ENCODE results near the gene THPO. TPM values are rescaled to one million over a fixed set of nuclear protein-coding genes. Genes with fewer than 3 reads are reported as not detected.

THPO gene
- total RNA-seq, 1 donor from 2014 or later, result not detected

GRCh38 chr3:184332370-184333090 lies 45.5 kb downstream of the THPO start:
- Mint-ChIP-seq H3K27ac (ENCODE audit: unreplicated experiment) (peak overlapping the region; percentile 97), H3K4me3 (ENCODE audit: unreplicated experiment) (no peak overlapping the region), H3K36me3 (ENCODE audit: low read depth) (peaks cover 54% of the 10 kb centered on the region), H3K9me3 (ENCODE audit: low read depth) (no peaks in the 10 kb centered on the region), H3K4me1 (ENCODE audit: low read depth) (peaks cover 61% of the 10 kb centered on the region), H3K27me3 (ENCODE audit: low read depth) (no peaks in the 10 kb centered on the region)
- DNase-seq (ENCODE audit: low spot score), result no peak
- TF ChIP-seq CTCF (IDR thresholded peaks at IDR 0.05), result no peak

- Mint-ChIP-seq H3K9me3 (ENCODE audit: low read depth) (no peaks in the 10 kb centered on the region), H3K4me3 (ENCODE audit: unreplicated experiment) (no peak overlapping the region), H3K36me3 (ENCODE audit: low read depth) (peaks cover 78% of the 10 kb centered on the region), H3K27ac (ENCODE audit: unreplicated experiment) (no peak overlapping the region), H3K4me1 (ENCODE audit: low read depth) (peaks cover 36% of the 10 kb centered on the region), H3K27me3 (ENCODE audit: low read depth) (no peaks in the 10 kb centered on the region)
- DNase-seq (ENCODE audit: low spot score), result no peak
- no peak for TF ChIP-seq CTCF (IDR thresholded peaks at IDR 0.05)
Observed at GRCh38 chr3:184328516-184328915, 49.5 kb downstream of the THPO start.

GRCh38 chr3:184327171-184327570 lies 50.8 kb downstream of the THPO start:
- DNase-seq (ENCODE audit: low spot score), result no peak
- H3K27ac Mint-ChIP-seq (ENCODE audit: unreplicated experiment), result peak overlapping the region; percentile 70
- peaks cover 26% of the 10 kb centered on the region for H3K4me1 Mint-ChIP-seq (ENCODE audit: low read depth)
- no peak overlapping the region for H3K4me3 Mint-ChIP-seq (ENCODE audit: unreplicated experiment)
- H3K27me3 Mint-ChIP-seq (ENCODE audit: low read depth), result no peaks in the 10 kb centered on the region
- TF ChIP-seq CTCF (IDR thresholded peaks at IDR 0.05), result no peak
- H3K9me3 Mint-ChIP-seq (ENCODE audit: low read depth), result no peaks in the 10 kb centered on the region
- H3K36me3 Mint-ChIP-seq (ENCODE audit: low read depth), result peaks cover 76% of the 10 kb centered on the region

- Mint-ChIP-seq H3K4me3 (ENCODE audit: unreplicated experiment) (no peak overlapping the region), H3K27ac (ENCODE audit: unreplicated experiment) (no peak overlapping the region), H3K36me3 (ENCODE audit: low read depth) (peaks cover 75% of the 10 kb centered on the region), H3K9me3 (ENCODE audit: low read depth) (no peaks in the 10 kb centered on the region), H3K4me1 (ENCODE audit: low read depth) (peaks cover 19% of the 10 kb centered on the region), H3K27me3 (ENCODE audit: low read depth) (no peaks in the 10 kb centered on the region)
- no peak for DNase-seq (ENCODE audit: low spot score)
- TF ChIP-seq CTCF (IDR thresholded peaks at IDR 0.05), result no peak
Observed at GRCh38 chr3:184325715-184326369, 52.2 kb downstream of the THPO start.

- peaks cover 22% of the 10 kb centered on the region for H3K4me1 Mint-ChIP-seq (ENCODE audit: low read depth)
- no peak for DNase-seq (ENCODE audit: low spot score)
- no peaks in the 10 kb centered on the region for H3K27me3 Mint-ChIP-seq (ENCODE audit: low read depth)
- no peak overlapping the region for H3K4me3 Mint-ChIP-seq (ENCODE audit: unreplicated experiment)
- H3K9me3 Mint-ChIP-seq (ENCODE audit: low read depth), result no peaks in the 10 kb centered on the region
- H3K27ac Mint-ChIP-seq (ENCODE audit: unreplicated experiment), result peak overlapping the region; percentile 42
- peaks cover 76% of the 10 kb centered on the region for H3K36me3 Mint-ChIP-seq (ENCODE audit: low read depth)
- no peak for TF ChIP-seq CTCF (IDR thresholded peaks at IDR 0.05)
Observed at GRCh38 chr3:184325269-184325668, 52.7 kb downstream of the THPO start.

Measured in chondrocyte (in vitro differentiated cells).